Gastroesophageal sphincter (tissue), 4 donors: ENCODE measurements around the gene PRR23B. TPM values are rescaled to one million over a fixed set of nuclear protein-coding genes. Genes with fewer than 3 reads are reported as not detected.

Experiments used
- ATAC-seq: fragments of 150-250 bp; one replicate; pipeline ENCODE4 v1.9.1; 2016; ENCODE audit warnings: mild to moderate bottlenecking, moderate library complexity
- H3K27ac ChIP-seq, 4 donors: fragments of 200-600 bp; sonication (generic) in 3 of 4; 1 replicate in 3 of 4; 2 replicates in 1 of 4; pipeline ENCODE4 v1.5.1; 2016 to 2019
- H3K27me3 ChIP-seq: fragments of 200-600 bp; sonication (generic); one replicate; pipeline ENCODE4 v1.5.1; 2019
- H3K36me3 ChIP-seq, 2 donors: fragments of 200-600 bp; sonication (generic); one replicate each; pipeline ENCODE4 v1.5.1; 2019; ENCODE audit warnings: control low read depth in 1 of 2
- H3K4me1 ChIP-seq, 3 donors: fragments of 200-600 bp; sonication (generic); 1 replicate in 2 of 3; 2 replicates in 1 of 3; pipeline ENCODE4 v1.5.1; 2016 to 2019; ENCODE audit warnings: control low read depth in 2 of 3
- H3K4me3 ChIP-seq, 2 donors: fragments of 200-600 bp; sonication (generic); one replicate each; pipeline ENCODE4 v1.5.1; 2019; ENCODE audit warnings: mild to moderate bottlenecking in 1 of 2, moderate library complexity in 1 of 2
- H3K9me3 ChIP-seq, 3 donors: fragments of 200-600 bp; sonication (generic); one replicate each; pipeline ENCODE4 v1.5.1; 2017 to 2019; ENCODE audit warnings: control low read depth in 2 of 3
- CTCF ChIP-seq, 4 experiments: fragments of 200-600 bp in 2 of 4; fragments of 450-650 bp in 2 of 4; sonication (generic) in 1 of 4; IDR thresholded peaks; one replicate each; pipeline ENCODE4 v1.5.1; 2017 to 2019; ENCODE audit warnings: antibody characterized with exemption in 4 of 4, mild to moderate bottlenecking in 2 of 4, moderate library complexity in 2 of 4
- EP300 ChIP-seq: sonication (generic); formaldehyde crosslinking; IDR thresholded peaks from one replicate; pipeline ENCODE4 v1.6.1; 2017; ENCODE audit warnings: antibody characterized with exemption, mild to moderate bottlenecking
- POLR2A ChIP-seq, 2 donors: fragments of 450-650 bp; IDR thresholded peaks; one replicate each; pipeline ENCODE4 v1.6.1; 2017; ENCODE audit warnings: antibody characterized with exemption in 2 of 2, mild to moderate bottlenecking in 2 of 2, moderate library complexity in 1 of 2
- POLR2AphosphoS5 ChIP-seq: sonication (generic); formaldehyde crosslinking; IDR thresholded peaks from one replicate; pipeline ENCODE4 v1.6.1; 2017; ENCODE audit warnings: antibody characterized with exemption
- WGBS, 2 donors: methylation state at CpG; one replicate each; pipeline ENCODE4 v1.1.5; 2018; ENCODE audit warnings: low coverage in 1 of 2; 5-methylcytosine and 5-hydroxymethylcytosine counted together
- total RNA-seq, 4 donors: library from RNA; depleted of rRNA; stranded (reverse); fragments of >200 nt; gene quantifications; one replicate each; pipeline ENCODE4 v1.1.0, GENCODE V29; 2016

The PRR23B gene
- total RNA-seq: not detected

DNA sequence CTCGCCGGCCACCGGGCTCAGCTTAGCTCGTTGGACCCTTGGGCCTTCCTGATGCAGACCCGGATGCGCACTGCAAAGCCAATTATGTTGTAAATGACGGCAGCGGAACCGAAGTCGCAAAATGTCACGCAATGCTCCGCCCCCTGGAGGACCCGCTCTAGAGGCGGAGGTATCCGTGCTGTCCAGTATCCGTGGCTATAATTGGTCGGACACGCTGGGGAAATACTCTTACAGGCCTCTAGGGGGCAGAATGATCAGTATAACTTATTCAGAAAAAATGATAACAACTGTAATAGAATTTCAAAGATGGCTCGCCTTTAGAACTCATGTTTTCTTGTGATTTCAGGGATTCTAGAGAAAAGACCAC, at the start of gene PRR23B:
Gene PRR23B (minus strand): TSS at position 59 of the 367 bp plus-strand sequence. CDS start 265 bp downstream, outside the sequence.
- peaks cover 0 to 21% (median 0%) of the 10 kb centered on the region in 3 donors for H3K9me3 ChIP-seq
- no peak for ATAC-seq
- TF ChIP-seq EP300: no peak
- TF ChIP-seq CTCF (IDR thresholded peaks at IDR 0.05): no peak
- TF ChIP-seq POLR2A (IDR thresholded peaks at IDR 0.05): no peak
- TF ChIP-seq POLR2AphosphoS5: no peak
- H3K36me3 ChIP-seq: no peaks in the 10 kb centered on the region
- H3K27me3 ChIP-seq: peaks cover 9% of the 10 kb centered on the region
- 51 to 55% methylated on average over 8 to 11 of the region's 19 CpGs for WGBS, 2 donors
- no peak within 1 kb of the TSS for H3K27ac ChIP-seq
- no peak within 1 kb of the TSS for H3K4me3 ChIP-seq
- H3K4me1 ChIP-seq: no peaks in the 10 kb centered on the region

GRCh38 chr3:139062918-139063317, 42.2 kb upstream of the PRR23B start:
- Histone ChIP-seq H3K27me3 (no peaks in the 10 kb centered on the region), H3K4me1 (no peaks in the 10 kb centered on the region), H3K27ac (no peak overlapping the region), H3K4me3 (no peak overlapping the region), H3K36me3 (no peaks in the 10 kb centered on the region), H3K9me3 (no peaks in the 10 kb centered on the region)
- WGBS, 2 donors: 17 to 48% methylated on average over 1 of the region's 1 CpG
- ATAC-seq: no peak
- TF ChIP-seq CTCF (IDR thresholded peaks at IDR 0.05): no peak
- TF ChIP-seq EP300: no peak
- TF ChIP-seq POLR2AphosphoS5: no peak
- TF ChIP-seq POLR2A (IDR thresholded peaks at IDR 0.05): no peak

DNA sequence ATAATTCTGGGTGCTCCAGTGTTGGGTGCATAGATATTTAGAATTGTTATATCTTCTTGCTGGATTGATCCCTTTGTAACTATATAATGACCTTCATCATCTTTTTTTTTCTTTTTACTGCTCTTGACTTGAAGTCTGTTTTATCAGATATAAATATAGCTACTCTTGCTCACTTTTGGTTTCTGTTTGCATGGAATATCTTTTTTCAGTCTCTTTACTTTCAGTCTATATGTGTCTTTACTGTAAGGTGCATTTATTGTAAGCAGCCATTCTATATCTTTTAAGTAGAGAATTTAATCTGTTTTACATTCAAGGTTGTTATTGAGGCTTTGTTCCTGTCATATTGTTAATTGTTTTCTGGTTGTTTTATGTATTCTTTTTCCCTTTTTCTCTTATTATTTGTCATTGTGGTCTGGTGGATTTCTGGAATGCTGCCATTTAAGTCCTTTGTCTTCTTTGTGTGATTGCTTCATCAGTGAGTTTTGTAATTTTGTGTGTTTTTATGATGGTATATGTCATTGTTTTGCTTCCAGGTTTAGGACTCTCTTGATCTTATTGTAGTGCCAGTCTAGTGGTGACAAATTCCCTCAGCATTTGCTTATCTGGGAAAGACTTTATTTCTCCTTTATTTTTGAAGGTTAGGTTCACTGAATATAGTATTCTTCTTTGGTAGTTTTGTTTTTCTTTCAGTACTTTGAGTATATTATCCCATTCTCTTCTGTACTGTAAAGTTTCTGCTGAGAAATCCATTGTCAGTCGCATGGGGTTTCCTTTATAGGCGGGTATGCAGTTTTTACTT, 32.3 kb upstream of the PRR23B start:
- H3K9me3 ChIP-seq: peaks cover 0 to 49% (median 0%) of the 10 kb centered on the region in 3 donors
- ATAC-seq: no peak

GRCh38 chr3:139044366-139045210, 23.9 kb upstream of the PRR23B start, which contains the start of gene PRR23C:
PRR23C (minus strand) TSS chr3:139044892; CDS start chr3:139044620, 272 bp downstream.
- 38 to 80% methylated on average over 1 to 13 of the region's 77 CpGs for WGBS, 2 donors
- TF ChIP-seq POLR2A (IDR thresholded peaks at IDR 0.05): no peak
- no peak for TF ChIP-seq POLR2AphosphoS5
- no peak for TF ChIP-seq EP300
- TF ChIP-seq CTCF (IDR thresholded peaks at IDR 0.05): no peak
- Histone ChIP-seq H3K36me3 (no peaks in the 10 kb centered on the region), H3K27ac (no peak within 1 kb of the TSS), H3K4me1 (no peaks in the 10 kb centered on the region), H3K27me3 (peaks cover 16% of the 10 kb centered on the region), H3K9me3 (peaks cover 0 to 46% (median 0%) of the 10 kb centered on the region in 3 donors), H3K4me3 (no peak within 1 kb of the TSS)
- ATAC-seq: no peak

More for the DNA sequence above, 32.3 kb upstream of the PRR23B start:
- H3K4me1 ChIP-seq: no peaks in the 10 kb centered on the region
- no peak for TF ChIP-seq POLR2A (IDR thresholded peaks at IDR 0.05)
- TF ChIP-seq POLR2AphosphoS5: no peak
- no peak for TF ChIP-seq EP300
- no peak for TF ChIP-seq CTCF (IDR thresholded peaks at IDR 0.05)
- no peak overlapping the region for H3K4me3 ChIP-seq
- no peaks in the 10 kb centered on the region for H3K27me3 ChIP-seq
- H3K27ac ChIP-seq: no peak overlapping the region
- 73 to 86% methylated on average over 2 of the region's 2 CpGs for WGBS, 2 donors
- H3K36me3 ChIP-seq: no peaks in the 10 kb centered on the region
